Measurements from ENCODE around the gene PKLR.
"Not testable (repeated sequence)": the region's sequence is repeated elsewhere in the genome, so short reads cannot be mapped to it uniquely, and the experiment has no call there.

The PKLR gene

GRCh38 chr1:155301342-155301841, at the start of gene PKLR:
TSS of gene PKLR (minus strand) at chr1:155301438. CDS start at chr1:155301395, 43 bp downstream.
- in situ Hi-C loops (cut with MboI; ENCODE audit: low sequenced_read_pairs): no loop called here

GRCh38 chr1:155342842-155343241, 41.6 kb upstream of the PKLR start:
- in situ Hi-C loops (cut with MboI; ENCODE audit: low sequenced_read_pairs): no loop called here

- in situ Hi-C loops (cut with MboI; ENCODE audit: low sequenced_read_pairs): no loop called here
Measured at GRCh38 chr1:155339515-155340097, 38.4 kb upstream of the PKLR start.

- in situ Hi-C loops (cut with MboI; ENCODE audit: low sequenced_read_pairs): no loop called here
Measured at GRCh38 chr1:155334962-155335361, 33.7 kb upstream of the PKLR start.

DNA sequence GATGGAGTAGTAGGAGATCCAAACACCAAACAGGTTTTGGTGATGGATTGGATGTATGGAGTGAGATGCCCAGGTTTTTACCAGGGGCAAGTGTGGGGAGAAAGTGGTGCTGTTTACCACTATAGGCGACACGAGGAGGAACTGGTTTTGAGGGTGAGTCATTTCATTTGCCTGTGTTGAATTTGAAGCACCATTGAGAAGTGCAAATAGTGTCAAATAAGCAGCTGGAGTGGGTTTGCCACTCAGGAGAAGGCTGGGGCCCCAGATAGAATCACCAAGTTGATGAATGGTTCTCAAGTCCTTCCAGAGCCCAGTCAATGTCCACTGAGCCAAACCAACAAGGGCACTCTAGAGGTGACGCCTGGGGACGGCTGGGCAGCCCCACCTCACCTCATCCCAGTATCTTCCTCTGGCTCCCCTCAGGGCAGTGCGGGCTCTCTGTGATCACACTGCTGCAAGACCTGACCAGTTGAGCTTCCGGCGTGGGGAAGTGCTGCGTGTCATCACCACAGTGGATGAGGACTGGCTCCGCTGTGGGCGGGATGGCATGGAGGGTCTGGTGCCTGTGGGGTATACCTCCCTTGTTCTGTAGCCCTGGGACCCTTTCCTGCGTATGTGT, 28.9 kb upstream of the PKLR start:
- in situ Hi-C loops (cut with MboI; ENCODE audit: low sequenced_read_pairs): no loop called here

GRCh38 chr1:155328856-155329255, 27.6 kb upstream of the PKLR start:
- in situ Hi-C loops (cut with MboI; ENCODE audit: low sequenced_read_pairs): not testable (repeated sequence)

DNA sequence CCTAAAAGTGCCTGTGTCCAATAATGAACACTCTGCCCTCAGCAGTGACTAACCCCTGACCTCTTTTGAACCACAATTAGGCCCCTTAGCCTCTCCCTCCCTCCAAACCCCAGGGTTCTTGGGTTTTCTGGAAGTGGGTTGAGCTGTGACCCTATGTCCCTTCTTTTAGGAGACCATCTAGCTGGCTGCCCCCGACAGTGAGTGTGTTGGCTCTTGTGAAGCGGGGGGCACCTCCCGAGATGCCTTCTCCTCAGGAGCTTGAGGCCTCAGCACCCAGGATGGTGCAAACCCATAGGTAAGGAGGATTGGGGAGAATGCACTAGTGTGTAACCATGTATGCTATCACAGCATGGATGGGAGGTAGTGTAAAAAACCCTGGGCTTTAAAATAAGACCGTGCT, 26.7 kb upstream of the PKLR start:
- in situ Hi-C loops (cut with MboI; ENCODE audit: low sequenced_read_pairs): no loop called here

DNA sequence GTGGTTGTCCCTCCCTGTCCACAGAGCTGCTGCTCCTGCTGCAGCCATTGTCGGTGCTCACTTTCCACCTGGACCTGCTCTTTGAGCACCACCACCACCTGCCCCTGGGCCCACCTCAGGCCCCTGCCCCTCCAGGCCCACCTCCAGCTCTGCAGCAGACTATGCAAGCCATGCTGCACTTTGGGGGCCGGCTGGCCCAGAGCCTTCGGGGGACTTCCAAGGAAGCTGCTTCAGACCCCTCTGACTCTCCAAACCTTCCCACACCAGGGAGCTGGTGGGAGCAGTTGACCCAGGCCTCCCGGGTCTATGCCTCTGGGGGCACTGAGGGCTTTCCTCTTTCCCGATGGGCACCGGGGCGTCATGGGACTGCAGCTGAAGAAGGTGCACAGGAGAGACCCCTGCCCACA, 25.4 kb upstream of the PKLR start:
- in situ Hi-C loops (cut with MboI; ENCODE audit: low sequenced_read_pairs): no loop called here

GRCh38 chr1:155326020-155326526, 24.8 kb upstream of the PKLR start:
- in situ Hi-C loops (cut with MboI; ENCODE audit: low sequenced_read_pairs): no loop called here

GRCh38 chr1:155325603-155325893, 24.3 kb upstream of the PKLR start:
- in situ Hi-C loops (cut with MboI; ENCODE audit: low sequenced_read_pairs): no loop called here

- in situ Hi-C loops (cut with MboI; ENCODE audit: low sequenced_read_pairs): no loop called here
Measured at GRCh38 chr1:155324717-155325602, 23.7 kb upstream of the PKLR start.

DNA sequence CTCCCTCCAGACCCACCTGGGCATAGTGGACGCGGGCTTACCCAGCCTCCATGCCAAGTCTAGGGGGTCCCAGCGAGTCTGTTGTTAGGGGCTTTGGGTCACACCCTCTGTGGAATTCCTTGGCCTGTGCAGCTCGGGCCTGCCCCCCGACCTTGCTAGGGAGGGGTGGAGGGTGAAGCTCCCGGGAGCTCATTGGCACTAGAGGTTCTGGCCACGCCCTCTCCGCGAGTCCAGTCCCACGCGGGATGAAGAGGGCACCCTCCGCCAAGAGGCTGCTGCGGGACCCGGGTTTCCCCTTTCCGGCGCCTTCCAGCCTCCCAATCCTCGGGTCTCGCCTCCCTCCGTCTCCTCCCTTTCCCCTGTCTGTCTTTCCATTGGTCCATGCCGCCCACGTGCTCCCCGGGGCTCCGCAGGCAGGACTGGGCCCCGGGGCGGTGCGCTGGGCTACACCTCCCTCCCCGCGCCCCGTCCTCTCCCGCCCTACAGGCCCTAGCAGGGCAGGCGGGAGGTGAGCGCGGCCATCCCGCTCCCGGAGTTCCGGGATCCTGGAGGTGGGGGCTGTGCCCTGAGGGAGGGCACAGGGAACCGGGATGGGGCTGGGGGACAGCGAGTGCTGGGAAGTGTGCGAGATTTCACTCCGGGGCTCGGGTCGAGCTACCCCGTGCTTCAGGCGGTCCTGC, 22.9 kb upstream of the PKLR start:
- in situ Hi-C loops (cut with MboI; ENCODE audit: low sequenced_read_pairs): no loop called here

DNA sequence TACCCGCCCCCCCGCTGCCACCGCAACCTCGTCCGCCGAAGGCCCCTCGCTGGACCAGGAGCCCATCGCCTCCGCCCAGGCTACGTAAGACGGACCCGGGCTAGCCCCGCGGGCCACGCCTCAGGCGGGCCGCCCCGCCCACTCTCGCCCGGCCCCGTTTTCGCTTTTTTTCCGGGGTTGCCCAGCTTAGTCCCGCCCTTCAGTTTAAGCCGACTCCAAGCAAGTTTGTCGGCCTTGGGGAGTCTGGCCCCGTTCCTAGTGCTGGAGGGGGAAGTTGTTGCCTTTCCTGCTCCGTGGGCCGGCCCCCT, 22.4 kb upstream of the PKLR start:
- in situ Hi-C loops (cut with MboI; ENCODE audit: low sequenced_read_pairs): no loop called here

- in situ Hi-C loops (cut with MboI; ENCODE audit: low sequenced_read_pairs): no loop called here
Measured at GRCh38 chr1:155322953-155323728, 21.9 kb upstream of the PKLR start.

- in situ Hi-C loops (cut with MboI; ENCODE audit: low sequenced_read_pairs): no loop called here
Measured at GRCh38 chr1:155322571-155322952, 21.3 kb upstream of the PKLR start.

DNA sequence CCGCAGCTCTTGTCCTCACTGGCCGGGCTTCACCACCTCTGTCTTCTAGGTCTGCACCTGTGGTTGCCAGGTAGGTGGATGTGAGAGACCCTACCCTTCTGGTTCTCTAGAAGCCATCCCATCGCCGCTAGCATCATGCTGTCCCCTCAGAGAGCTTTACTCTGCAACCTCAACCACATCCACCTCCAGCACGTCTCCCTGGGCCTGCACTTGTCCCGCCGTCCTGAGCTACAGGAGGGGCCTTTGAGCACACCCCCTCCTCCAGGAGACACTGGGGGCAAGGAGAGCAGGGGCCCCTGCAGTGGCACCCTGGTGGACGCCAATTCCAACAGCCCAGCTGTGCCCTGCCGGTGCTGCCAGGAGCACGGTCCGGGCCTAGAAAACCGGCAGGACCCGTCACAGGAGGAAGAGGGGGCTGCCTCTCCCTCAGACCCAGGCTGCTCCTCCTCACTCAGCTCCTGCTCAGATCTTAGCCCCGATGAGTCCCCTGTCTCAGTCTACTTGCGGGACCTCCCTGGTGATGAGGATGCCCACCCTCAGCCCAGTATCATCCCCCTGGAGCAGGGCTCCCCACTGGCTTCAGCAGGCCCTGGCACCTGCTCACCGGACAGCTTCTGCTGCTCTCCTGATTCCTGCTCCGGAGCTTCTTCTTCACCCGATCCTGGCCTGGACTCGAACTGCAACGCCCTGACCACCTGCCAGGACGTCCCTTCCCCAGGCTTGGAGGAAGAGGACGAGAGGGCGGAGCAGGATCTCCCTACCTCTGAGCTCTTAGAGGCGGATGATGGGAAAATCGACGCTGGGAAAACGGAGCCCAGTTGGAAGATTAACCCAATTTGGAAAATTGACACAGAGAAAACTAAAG, 20.6 kb upstream of the PKLR start:
- in situ Hi-C loops (cut with MboI; ENCODE audit: low sequenced_read_pairs): no loop called here

DNA sequence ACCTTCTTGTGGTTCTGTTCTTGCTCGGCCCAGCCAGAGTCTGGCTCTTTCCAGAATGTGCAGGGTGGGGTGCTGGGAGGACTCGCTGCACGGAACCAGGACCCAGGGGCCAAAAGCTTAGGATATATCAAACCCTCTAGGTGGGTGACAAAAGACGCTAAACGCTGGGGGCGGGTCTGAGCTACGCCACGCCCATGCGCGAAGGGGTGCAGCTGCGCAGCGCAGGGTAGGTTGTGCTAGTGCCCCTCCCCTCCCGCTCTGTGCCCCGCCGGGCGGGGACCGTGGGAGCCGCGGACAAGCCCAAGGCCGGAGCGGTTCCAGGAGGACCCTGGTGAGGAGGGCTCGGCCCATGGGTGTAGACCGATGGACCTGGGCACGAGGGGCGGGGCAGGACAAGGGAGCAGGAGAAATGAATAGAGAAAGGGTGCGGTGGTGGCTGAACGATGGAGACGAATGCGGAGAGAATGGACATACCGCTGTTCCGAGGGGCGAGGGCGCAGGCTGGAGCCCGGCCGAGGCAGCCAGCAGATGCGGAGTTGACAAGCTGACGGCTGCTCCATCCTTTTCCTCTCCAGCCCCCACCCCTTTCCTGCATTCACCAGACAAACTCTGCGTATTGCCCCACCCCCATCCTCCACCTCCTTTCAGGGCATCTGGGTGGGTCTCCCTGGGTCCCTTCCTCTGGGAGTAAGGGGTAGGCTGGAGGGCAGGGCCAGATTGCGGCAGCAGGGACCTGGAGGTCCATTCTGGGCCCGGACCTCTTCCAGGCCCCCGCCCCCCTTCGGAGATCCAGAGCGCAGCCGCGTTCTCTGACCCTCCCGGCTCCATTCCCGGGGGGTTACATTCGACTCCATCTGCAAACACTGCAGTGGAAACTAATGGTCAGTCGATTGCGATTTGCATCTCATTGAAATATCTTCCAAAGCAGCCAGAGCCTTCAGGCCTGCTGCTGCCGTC, 19.7 kb upstream of the PKLR start, which contains the start of gene RUSC1:
TSS of gene RUSC1 (plus strand) at position 234 of the 957 bp plus-strand sequence. CDS start 880 bp downstream, outside the sequence.
- in situ Hi-C loops (cut with MboI; ENCODE audit: low sequenced_read_pairs): no loop called here

- in situ Hi-C loops (cut with MboI; ENCODE audit: low sequenced_read_pairs): no loop called here
Measured at GRCh38 chr1:155320252-155320651, 19.0 kb upstream of the PKLR start.
